ENCODE data around the gene KLHL6.

The KLHL6 gene

DNA sequence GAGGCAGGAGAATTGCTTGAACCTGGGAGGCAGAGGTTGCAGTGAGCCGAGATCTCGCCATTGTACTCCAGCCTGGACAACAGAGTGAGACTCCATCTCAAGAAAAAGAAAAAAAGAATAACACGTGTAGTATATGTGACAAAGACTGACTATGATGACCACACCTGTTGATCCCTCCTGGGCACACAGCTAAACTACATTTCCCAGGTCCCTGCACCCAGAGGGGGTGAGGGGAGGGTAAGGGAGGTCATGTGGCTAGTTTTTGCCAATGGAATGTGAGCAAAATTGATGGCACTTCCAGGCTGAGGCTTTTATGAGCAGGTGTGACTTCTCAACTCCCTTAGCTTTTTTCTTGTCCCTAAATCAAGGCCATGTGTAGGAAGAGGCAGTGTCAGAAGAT, 58.2 kb downstream of the KLHL6 start:
- H2AFZ ChIP-seq (ENCODE audit: low read length): no peak overlapping the region
- peaks cover 3% of the 10 kb centered on the region for H3K4me1 ChIP-seq (ENCODE audit: low read length)
- no peaks in the 10 kb centered on the region for H3K9me2 ChIP-seq (replicated peaks; ENCODE audit: insufficient read depth, low read length)
- H3K36me3 ChIP-seq (replicated peaks; ENCODE audit: insufficient read depth, low read length): peaks cover 25% of the 10 kb centered on the region
- TF ChIP-seq, protein P1, sequence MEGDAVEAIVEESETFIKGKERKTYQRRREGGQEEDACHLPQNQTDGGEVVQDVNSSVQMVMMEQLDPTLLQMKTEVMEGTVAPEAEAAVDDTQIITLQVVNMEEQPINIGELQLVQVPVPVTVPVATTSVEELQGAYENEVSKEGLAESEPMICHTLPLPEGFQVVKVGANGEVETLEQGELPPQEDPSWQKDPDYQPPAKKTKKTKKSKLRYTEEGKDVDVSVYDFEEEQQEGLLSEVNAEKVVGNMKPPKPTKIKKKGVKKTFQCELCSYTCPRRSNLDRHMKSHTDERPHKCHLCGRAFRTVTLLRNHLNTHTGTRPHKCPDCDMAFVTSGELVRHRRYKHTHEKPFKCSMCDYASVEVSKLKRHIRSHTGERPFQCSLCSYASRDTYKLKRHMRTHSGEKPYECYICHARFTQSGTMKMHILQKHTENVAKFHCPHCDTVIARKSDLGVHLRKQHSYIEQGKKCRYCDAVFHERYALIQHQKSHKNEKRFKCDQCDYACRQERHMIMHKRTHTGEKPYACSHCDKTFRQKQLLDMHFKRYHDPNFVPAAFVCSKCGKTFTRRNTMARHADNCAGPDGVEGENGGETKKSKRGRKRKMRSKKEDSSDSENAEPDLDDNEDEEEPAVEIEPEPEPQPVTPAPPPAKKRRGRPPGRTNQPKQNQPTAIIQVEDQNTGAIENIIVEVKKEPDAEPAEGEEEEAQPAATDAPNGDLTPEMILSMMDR (IDR thresholded peaks at IDR 0.05; ENCODE audit: low read length): no peak
- TF ChIP-seq EZH2 (optimal IDR thresholded peaks at IDR 0.05; ENCODE audit: low read depth, low read length): no peak
- TF ChIP-seq EZH2phosphoT487 (IDR thresholded peaks at IDR 0.05; ENCODE audit: low read length): no peak
- no peak overlapping the region for H3K4me2 ChIP-seq (ENCODE audit: low read depth, low read length)
- no peak for DNase-seq
- no peak overlapping the region for H3K4me3 ChIP-seq (ENCODE audit: low read length)
- no peaks in the 10 kb centered on the region for H4K20me1 ChIP-seq (ENCODE audit: insufficient read depth, low read length)
- H3K79me2 ChIP-seq (ENCODE audit: low read length): peaks cover 60% of the 10 kb centered on the region
- H3K9me3 ChIP-seq (replicated peaks; ENCODE audit: insufficient read depth, low read length): no peaks in the 10 kb centered on the region
- H3F3A ChIP-seq (ENCODE audit: insufficient read depth, low read length): no peaks in the 10 kb centered on the region
- no peak overlapping the region for H3K9ac ChIP-seq (ENCODE audit: low read length)
- H3K27me3 ChIP-seq (replicated peaks; ENCODE audit: insufficient read depth, low read length): no peaks in the 10 kb centered on the region
- H3K27ac ChIP-seq (ENCODE audit: low read length): no peak overlapping the region

DNA sequence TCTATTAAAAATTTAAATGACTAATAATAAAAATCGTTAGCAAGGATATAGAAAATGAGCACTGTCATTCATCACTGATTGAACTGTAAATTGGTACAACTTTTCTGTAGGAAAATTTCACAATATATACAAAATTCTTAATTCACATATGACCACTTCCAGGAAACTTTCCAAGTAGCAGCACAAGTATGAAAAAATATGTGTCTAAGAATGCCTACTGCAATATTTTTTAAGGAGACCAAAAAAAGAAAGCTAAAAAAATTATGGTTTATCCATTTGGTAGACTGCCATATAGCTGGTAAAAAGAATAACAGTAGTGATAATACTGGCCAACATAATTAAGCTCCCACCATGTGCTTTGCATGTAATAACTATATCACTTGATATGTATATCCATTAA, 59.2 kb downstream of the KLHL6 start:
- no peak for DNase-seq

DNA sequence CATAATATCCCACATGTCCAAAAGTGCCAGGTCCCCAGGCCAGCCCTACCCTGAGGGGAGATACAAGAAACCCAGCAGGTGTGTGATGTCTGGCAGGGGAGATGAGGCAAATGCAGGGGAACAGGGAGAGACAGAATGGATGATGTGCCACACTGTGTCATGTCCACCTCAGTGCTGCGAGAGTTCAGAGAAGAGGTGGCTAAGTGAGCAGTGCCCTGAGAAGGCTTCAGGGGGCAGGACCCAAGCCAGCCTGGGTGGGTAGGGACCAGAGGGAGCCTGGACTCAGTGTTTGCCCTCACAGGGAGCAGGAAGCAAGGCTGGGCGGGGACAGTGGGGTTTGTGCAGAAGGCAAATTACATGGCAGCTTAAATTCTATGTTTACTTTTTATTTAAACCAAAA, 61.2 kb downstream of the KLHL6 start:
- Histone ChIP-seq H3K9ac (ENCODE audit: low read length) (no peak overlapping the region), H4K20me1 (ENCODE audit: insufficient read depth, low read length) (no peaks in the 10 kb centered on the region), H3K4me3 (ENCODE audit: low read length) (no peak overlapping the region), H3K36me3 (replicated peaks; ENCODE audit: insufficient read depth, low read length) (peaks cover 21% of the 10 kb centered on the region), H3K9me2 (replicated peaks; ENCODE audit: insufficient read depth, low read length) (no peaks in the 10 kb centered on the region), H3K4me1 (ENCODE audit: low read length) (peaks cover 8% of the 10 kb centered on the region; the same call in 1 of the 2 replicates), H3K27me3 (replicated peaks; ENCODE audit: insufficient read depth, low read length) (no peaks in the 10 kb centered on the region), H2AFZ (ENCODE audit: low read length) (no peak overlapping the region), H3K9me3 (replicated peaks; ENCODE audit: insufficient read depth, low read length) (no peaks in the 10 kb centered on the region), H3K79me2 (ENCODE audit: low read length) (peaks cover 31% of the 10 kb centered on the region), H3K4me2 (ENCODE audit: low read depth, low read length) (no peak overlapping the region), H3F3A (ENCODE audit: insufficient read depth, low read length) (no peaks in the 10 kb centered on the region), H3K27ac (ENCODE audit: low read length) (no peak overlapping the region)
- no peak for DNase-seq
- TF ChIP-seq EZH2 (optimal IDR thresholded peaks at IDR 0.05; ENCODE audit: low read depth, low read length) (no peak), EZH2phosphoT487 (IDR thresholded peaks at IDR 0.05; ENCODE audit: low read length) (no peak)
- TF ChIP-seq, protein P1 (IDR thresholded peaks at IDR 0.05; ENCODE audit: low read length): no peak

More for the DNA sequence above, 59.2 kb downstream of the KLHL6 start:
- Histone ChIP-seq H3K36me3 (replicated peaks; ENCODE audit: insufficient read depth, low read length) (peaks cover 25% of the 10 kb centered on the region), H2AFZ (ENCODE audit: low read length) (no peak overlapping the region), H3K27ac (ENCODE audit: low read length) (no peak overlapping the region), H3K79me2 (ENCODE audit: low read length) (peaks cover 50% of the 10 kb centered on the region), H3K4me3 (ENCODE audit: low read length) (no peak overlapping the region), H3K9ac (ENCODE audit: low read length) (no peak overlapping the region), H3F3A (ENCODE audit: insufficient read depth, low read length) (no peaks in the 10 kb centered on the region), H3K27me3 (replicated peaks; ENCODE audit: insufficient read depth, low read length) (no peaks in the 10 kb centered on the region), H3K9me3 (replicated peaks; ENCODE audit: insufficient read depth, low read length) (no peaks in the 10 kb centered on the region), H4K20me1 (ENCODE audit: insufficient read depth, low read length) (no peaks in the 10 kb centered on the region), H3K9me2 (replicated peaks; ENCODE audit: insufficient read depth, low read length) (no peaks in the 10 kb centered on the region), H3K4me2 (ENCODE audit: low read depth, low read length) (no peak overlapping the region), H3K4me1 (ENCODE audit: low read length) (no peaks in the 10 kb centered on the region)
- TF ChIP-seq EZH2 (optimal IDR thresholded peaks at IDR 0.05; ENCODE audit: low read depth, low read length) (no peak), EZH2phosphoT487 (IDR thresholded peaks at IDR 0.05; ENCODE audit: low read length) (no peak)
- TF ChIP-seq, protein P1 (IDR thresholded peaks at IDR 0.05; ENCODE audit: low read length): no peak
